Measurements from ENCODE around the gene ZZZ3.
"Not testable (repeated sequence)": the region's sequence is repeated elsewhere in the genome, so short reads cannot be mapped to it uniquely, and the experiment has no call there.

Gene ZZZ3

GRCh38 chr1:77682460-77683159, at the start of gene ZZZ3:
ZZZ3 (minus strand) TSS chr1:77682658; CDS start chr1:77633354, 49,304 bp downstream.
- peak; percentile 95 to 98 (median 97) for DNase-seq

- peak in 1 of 3 donors; percentile 8 for DNase-seq
Measured at GRCh38 chr1:77732090-77732489, 49.6 kb upstream of the ZZZ3 start.

DNA sequence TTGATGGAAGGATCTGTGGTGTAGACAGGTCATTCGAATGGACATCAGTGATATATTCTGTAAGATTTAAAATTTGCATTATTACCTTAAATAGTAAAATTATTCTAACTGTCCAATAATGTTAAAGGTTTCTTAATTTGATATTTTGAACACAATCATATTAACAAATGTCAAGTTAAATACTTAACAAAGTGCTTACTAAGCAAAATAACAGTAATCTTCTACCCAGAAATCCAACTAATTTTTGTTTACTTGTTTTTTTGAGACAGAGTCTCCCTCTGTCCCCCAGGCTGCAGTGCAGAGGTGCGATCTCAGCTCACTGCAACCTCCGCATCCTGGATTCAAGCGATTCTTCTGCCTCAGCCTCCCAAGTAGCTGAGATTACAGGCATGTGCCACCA, 43.2 kb upstream of the ZZZ3 start:
- DNase-seq, result peak in 1 of 3 donors; percentile 10

- no peak for DNase-seq
Measured at GRCh38 chr1:77718181-77718580, 35.7 kb upstream of the ZZZ3 start.

DNA sequence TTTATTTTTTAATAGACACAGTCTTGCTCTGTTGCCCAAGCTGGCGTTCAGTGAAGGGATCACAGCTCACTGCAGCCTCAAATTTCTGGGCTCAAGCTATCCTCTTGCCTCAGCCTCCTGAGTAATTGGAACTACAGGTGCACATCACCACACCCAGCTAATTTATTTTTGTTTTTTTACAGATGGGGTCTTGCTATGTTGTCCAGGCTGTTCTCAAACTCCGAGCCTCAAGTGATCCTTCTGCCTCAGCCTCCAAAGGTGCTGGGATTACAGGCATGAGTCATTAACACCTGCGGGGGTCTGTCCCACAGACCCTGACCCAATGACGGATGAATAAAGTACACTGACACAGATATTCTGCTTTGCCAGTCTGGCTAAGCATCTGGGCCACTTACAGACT, 33.6 kb upstream of the ZZZ3 start:
- no peak for DNase-seq

- DNase-seq, result no peak
Measured at GRCh38 chr1:77709727-77710126, 27.3 kb upstream of the ZZZ3 start.

GRCh38 chr1:77706321-77706720, 23.9 kb upstream of the ZZZ3 start:
- no peak for DNase-seq

DNA sequence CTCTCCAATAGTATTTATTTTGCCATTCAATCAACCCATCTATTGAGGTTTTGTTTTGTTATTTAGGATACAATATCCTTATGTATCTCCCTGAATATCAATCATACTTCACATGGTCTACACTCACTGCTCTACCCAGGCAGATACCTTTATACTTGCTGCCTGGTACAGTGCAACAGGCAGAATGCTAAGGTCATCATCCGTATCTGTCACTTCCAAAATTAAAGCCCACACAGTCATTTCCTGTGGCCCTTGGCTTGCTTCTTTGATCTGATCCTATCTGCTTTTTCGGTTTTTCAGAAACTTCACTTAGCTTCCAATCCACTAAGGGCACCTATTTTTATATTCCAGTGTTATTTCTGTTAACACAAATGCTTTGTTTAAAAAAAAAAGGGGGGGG, 22.3 kb upstream of the ZZZ3 start:
- no peak for DNase-seq

DNA sequence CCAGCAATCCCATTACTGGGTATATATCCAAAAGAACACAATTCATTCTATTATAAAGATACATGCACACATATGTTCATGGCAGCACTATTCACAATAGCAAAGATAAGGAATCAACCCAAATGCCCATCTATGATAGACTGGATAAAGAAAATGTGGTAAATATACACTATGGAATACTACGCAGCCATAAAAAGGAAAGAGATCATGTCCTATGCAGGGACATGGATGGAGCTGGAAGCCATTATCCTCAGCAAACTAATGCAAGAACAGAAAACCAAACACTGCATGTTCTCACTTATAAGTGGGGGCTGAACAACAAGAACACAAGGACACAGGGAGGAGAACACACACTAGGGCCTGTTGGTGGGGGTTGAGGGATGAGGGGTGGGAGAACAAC, 17.2 kb upstream of the ZZZ3 start:
- DNase-seq, result not testable (repeated sequence)

GRCh38 chr1:77697441-77697840, 15.0 kb upstream of the ZZZ3 start:
- no peak for DNase-seq

DNA sequence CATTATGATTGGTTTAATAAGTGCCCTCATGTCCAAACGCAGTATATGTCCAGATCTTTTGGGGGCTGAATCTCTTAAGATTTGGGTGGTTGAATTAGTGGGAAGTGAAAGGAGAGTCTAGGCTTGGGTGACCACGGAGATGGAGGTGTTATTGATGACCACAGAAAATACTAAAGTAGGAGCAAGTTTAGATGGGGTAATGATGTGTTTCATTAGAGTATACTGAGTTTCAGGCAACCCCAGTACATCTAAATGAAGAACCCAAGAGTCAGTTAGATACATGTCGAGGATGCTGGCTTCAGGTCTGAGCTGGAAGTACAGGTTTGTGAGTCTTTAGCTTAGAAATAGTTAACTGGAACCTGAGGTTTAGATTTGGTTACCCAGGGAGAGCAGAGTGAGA, 6.5 kb upstream of the ZZZ3 start:
- DNase-seq, result no peak

DNA sequence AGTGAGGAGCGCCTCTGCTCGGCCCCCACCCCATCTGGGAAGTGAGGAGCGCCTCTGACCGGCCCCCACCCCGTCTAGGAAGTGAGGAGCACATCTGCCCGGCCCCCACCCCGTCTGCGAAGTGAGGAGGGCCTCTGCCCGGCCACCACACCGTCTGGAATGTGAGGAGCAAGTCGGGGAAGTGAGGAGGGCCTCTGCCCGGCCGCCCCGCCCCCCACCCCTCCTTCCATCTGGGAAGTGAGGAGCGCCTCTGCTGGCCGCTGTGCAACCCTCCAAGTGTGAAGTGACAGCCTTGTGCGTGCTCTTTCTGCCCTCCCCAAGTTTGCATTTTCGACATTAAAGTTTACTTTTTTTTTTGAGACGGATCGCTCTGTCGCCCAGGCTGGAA, 5.1 kb upstream of the ZZZ3 start:
- DNase-seq, result peak in 2 of 3 donors; percentile 26 to 37

- no peak for DNase-seq
Measured at GRCh38 chr1:77686796-77687518, 4.5 kb upstream of the ZZZ3 start.

DNA sequence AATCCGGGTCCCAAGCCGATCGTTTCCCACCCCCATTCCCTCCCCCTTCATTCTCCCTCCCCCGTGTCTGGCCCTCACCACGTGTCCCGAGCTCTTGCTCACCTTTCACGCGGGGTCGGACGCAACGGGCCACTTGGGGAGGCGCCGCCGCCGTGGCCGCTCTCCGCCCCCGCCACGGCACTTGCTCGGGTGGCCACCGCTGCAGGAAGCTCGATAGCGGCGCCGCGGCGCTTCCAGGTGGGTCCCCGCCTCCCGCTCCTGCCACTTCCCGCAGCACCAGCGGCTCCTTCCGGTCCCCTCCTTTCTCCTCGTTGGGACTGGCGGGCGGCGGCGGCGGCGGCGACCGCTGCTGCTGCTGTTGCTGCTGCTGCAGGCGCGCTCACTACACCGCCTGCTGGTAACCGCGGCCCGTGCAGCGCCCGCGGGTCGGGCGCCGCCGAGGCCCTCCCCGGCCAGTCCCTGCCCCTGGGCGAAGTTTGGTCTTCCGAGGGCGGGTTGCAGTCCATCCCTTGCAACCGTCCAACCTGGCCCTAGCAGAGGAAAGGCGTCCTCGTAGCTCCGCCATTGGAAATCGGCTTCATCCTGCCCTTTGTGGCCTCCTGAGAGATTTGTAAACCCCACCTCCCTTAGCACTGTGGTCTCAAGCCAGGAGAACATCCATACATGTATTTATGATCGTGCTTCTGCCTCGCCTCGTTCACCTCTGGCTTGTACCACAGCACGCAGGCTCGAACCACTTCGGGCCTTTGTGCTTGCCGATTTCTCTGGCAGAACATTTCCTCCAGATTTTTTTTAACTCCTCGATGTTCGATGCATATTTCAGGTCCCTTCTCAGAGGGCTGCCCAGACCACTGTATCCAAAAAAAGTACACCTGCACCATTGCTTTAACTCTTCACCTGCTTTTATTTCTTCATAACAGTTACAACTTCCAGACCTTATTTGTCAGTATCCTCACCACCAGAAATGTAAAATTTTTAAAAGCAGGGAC, 996 bp upstream of the ZZZ3 start:
- peak; percentile 94 to 96 (median 94) for DNase-seq

DNA sequence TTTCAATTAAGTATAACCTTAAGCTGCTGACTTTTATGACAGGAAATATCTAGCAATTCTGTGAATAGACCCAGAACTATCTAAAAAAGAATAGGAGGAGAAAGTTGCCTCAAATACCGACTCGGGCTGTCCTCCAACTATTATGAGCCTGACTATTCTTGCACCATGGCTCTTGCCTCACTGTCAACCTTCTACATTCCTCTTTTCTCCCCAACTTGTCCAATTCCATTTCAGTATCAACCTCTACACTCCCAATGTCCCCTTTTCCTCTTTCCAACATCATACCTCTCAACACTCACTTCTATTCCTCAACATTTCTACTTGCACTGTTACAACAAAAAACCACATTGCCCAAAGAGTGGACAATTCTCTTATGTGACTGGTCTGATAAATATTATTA, 2.3 kb downstream of the ZZZ3 start:
- no peak for DNase-seq

- no peak for DNase-seq
Measured at GRCh38 chr1:77678660-77679610, 3.5 kb downstream of the ZZZ3 start.

GRCh38 chr1:77674807-77675206, 7.7 kb downstream of the ZZZ3 start:
- DNase-seq, result not testable (repeated sequence)

- DNase-seq, result no peak
Measured at GRCh38 chr1:77673716-77674355, 8.6 kb downstream of the ZZZ3 start.

DNA sequence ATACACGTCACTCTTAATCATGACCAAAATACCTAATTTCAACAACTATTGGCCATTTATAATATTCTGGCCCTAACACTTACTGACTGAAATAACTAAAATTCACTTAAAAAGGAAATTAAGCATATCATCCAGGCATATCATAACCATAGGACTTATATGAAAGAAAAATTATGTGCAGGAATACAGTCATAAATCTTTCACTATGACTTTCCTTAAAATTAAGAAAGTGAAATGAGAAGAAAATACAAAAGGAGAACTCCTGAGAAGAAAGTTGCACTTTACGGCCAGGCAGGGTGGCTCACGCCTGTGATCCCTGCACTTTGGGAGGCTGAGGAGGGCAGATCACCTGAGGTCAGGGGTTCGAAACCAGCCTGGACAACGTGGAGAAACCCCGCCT, 9.4 kb downstream of the ZZZ3 start:
- DNase-seq, result no peak

DNA sequence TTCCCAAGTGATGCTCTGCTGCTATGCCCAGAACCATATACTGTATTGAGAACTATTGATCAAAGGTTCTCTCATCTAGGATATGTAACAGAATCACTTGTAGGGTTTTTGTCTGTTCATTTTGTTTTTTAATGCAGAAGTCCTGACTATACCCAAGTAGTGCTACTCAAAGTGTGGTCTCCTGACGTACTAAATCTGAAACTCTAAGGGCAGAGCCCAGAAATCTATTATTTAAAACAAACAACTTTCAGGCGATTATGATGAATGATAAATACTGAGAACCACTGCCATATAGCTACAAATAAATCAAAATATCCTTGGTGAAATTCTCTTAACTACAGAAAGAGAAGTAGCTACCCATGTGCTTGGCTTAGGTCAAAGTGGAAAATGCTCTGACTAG, 10.1 kb downstream of the ZZZ3 start:
- no peak for DNase-seq

GRCh38 chr1:77671836-77672235, 10.6 kb downstream of the ZZZ3 start:
- no peak for DNase-seq

- no peak for DNase-seq
Measured at GRCh38 chr1:77670330-77670729, 12.1 kb downstream of the ZZZ3 start.

Measured in suppressor macrophage treated with lipopolysaccharide for 1 hour (primary cell).